Adrenal gland (tissue), 12 donors: ENCODE results near the gene PSMD14. TPM values are rescaled to one million over a fixed set of nuclear protein-coding genes. Genes with fewer than 3 reads are reported as not detected.

ENCODE experiments used
- DNase-seq, 7 donors: peaks; one replicate each; pipeline ENCODE4 v3.0.0-alpha.2; 2019 to 2020
- H3K27ac ChIP-seq, 5 donors: fragments of 200-600 bp; sonication (generic) in 4 of 5; 1 replicate in 3 of 5; 2 replicates in 2 of 5; pipeline versions ENCODE4 v1.5.1 to v1.8.0; 2016 to 2020; ENCODE audit warnings: mild to moderate bottlenecking in 1 of 5
- H3K27me3 ChIP-seq: fragments of 200-600 bp; 2 replicates; pipeline ENCODE4 v1.8.0; 2021
- H3K36me3 ChIP-seq, 2 donors: fragments of 200-600 bp; replicated peaks in 1 of 2; 1 replicate in 1 of 2; 2 replicates in 1 of 2; pipeline versions ENCODE4 v1.5.1 to v1.8.0; 2018 to 2022
- H3K4me1 ChIP-seq, 2 donors: fragments of 200-600 bp; replicated peaks in 1 of 2; 1 replicate in 1 of 2; 2 replicates in 1 of 2; pipeline versions ENCODE4 v1.5.1 to v1.8.0; 2018 to 2021
- H3K4me3 ChIP-seq, 4 donors: fragments of 200-600 bp; sonication (generic) in 3 of 4; one replicate each; pipeline ENCODE4 v1.5.1; 2016 to 2018
- H3K9me3 ChIP-seq, 3 donors: fragments of 200-600 bp; sonication (generic) in 1 of 3; replicated peaks in 1 of 3; 1 replicate in 2 of 3; 2 replicates in 1 of 3; pipeline versions ENCODE4 v1.5.1 to v1.8.0; 2016 to 2021
- CTCF ChIP-seq, 6 experiments: fragments of 450-650 bp in 4 of 6; fragments of 200-600 bp in 2 of 6; sonication (generic) in 1 of 6; IDR thresholded peaks; 1 replicate in 5 of 6; 2 replicates in 1 of 6; pipeline versions ENCODE4 v1.5.1 to v1.8.0; 2016 to 2021; ENCODE audit warnings: antibody characterized with exemption in 6 of 6, mild to moderate bottlenecking in 2 of 6, moderate library complexity in 1 of 6
- POLR2A ChIP-seq, 2 donors: fragments of 450-650 bp; IDR thresholded peaks; one replicate each; pipeline ENCODE4 v1.6.1; 2017; ENCODE audit warnings: antibody characterized with exemption in 2 of 2, mild to moderate bottlenecking in 2 of 2, moderate library complexity in 1 of 2
- WGBS, 4 donors: extraction: QIAGEN DNeasy Blood & Tissue Kit in 2 of 4; methylation state at CpG; one replicate each; pipeline versions ENCODE4 v1.1.5 to v1.1.7; 2013 to 2017; 5-methylcytosine and 5-hydroxymethylcytosine counted together
- intact Hi-C, 2 donors: fragments of 100-400 bp; cut with DNase I; formaldehyde crosslinking; loops; one replicate each; pipeline versions ENCODE4 v1.14.1 to v1.15.0; 2022 to 2023
- polyA plus RNA-seq, 3 donors: library from polyadenylated mRNA; stranded (reverse); fragments of 200-250 nt in 2 of 3; fragments of 350-450 nt in 1 of 3; fragmentation: Illumina TruSeq in 1 of 3; extraction: RNeasy Lipid Tissue Mini Kit (QIAGEN cat#74804) in 1 of 3; gene quantifications; one replicate each; pipeline ENCODE4 v1.2.3, GENCODE V29; 2013 to 2014
- small RNA-seq, 2 donors: library from RNA; depleted of rRNA; stranded (forward); fragments of <200 nt; gene quantifications; one replicate each; pipeline ENCODE3, GENCODE V24; 2016
- total RNA-seq, 9 donors: library from RNA; depleted of rRNA in 4 of 9; stranded (reverse); fragments of >200 nt in 4 of 9; fragments of 120-200 nt in 1 of 9; fragmentation: NEBNext Ultra II Directional in 1 of 9; extraction: Animal tissue kit (Norgen Biotek cat#: 25700) in 1 of 9; gene quantifications; one replicate each; pipeline versions ENCODE4 v1.1.0 to v1.2.4, GENCODE V29; 2013 to 2023
- donor health status: healthy with polysubstance abuse.
- donor health status: Bipolar disorder and iron deficiency.
- donor health status: DM: yes; HTN: yes; CAD: no.
- donor health status: DM: no; HTN: no; CAD: no.
- donor health status: DM: no; HTN: no; CAD: no.
- donor health status: DM: yes; HTN: yes; CAD: no.

The PSMD14 gene
- total and polyA plus RNA-seq, 12 donors: 19.8 to 182 (median 50.2) TPM

DNA sequence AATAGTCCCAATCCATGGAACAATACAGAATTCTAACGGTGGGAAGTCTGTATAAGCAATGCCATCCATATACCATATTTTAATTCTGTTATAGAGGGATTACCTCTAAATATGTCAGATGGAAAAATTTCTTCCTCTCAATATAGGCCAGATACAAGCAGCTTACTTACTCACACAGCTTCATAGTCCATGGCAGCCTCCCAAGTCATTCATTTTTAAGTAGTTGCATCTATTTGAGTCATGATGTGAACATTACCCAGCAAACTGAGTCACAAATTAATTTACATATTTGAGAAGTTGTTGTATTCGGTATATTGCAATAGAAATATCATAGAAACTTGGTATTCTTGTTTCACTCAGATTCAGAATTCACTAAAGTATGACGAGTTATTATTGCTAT, 128.2 kb downstream of the PSMD14 start:
- intact Hi-C loops: no loop called here
- WGBS, 4 donors: 75 to 81% (median 77%) methylated on average over 3 of the region's 3 CpGs

GRCh38 chr2:161438598-161438997, 130.4 kb downstream of the PSMD14 start:
- no peak for TF ChIP-seq CTCF (IDR thresholded peaks at IDR 0.05)
- no peak for TF ChIP-seq POLR2A (IDR thresholded peaks at IDR 0.05)
- Histone ChIP-seq H3K36me3 (no peaks in the 10 kb centered on the region), H3K4me1 (no peaks in the 10 kb centered on the region), H3K27ac (no peak overlapping the region), H3K27me3 (peaks cover 17% of the 10 kb centered on the region), H3K9me3 (peaks cover 0 to 4% (median 0%) of the 10 kb centered on the region in 3 donors), H3K4me3 (no peak overlapping the region)
- intact Hi-C loops: no loop called here
- DNase-seq: no peak
- 42 to 59% (median 50%) methylated on average over 2 of the region's 2 CpGs for WGBS, 4 donors

More for the DNA sequence above, 128.2 kb downstream of the PSMD14 start:
- peaks cover 19% of the 10 kb centered on the region for H3K27me3 ChIP-seq
- H3K4me3 ChIP-seq: no peak overlapping the region
- TF ChIP-seq POLR2A (IDR thresholded peaks at IDR 0.05) (no peak), CTCF (IDR thresholded peaks at IDR 0.05) (no peak)
- H3K4me1 ChIP-seq: no peaks in the 10 kb centered on the region
- H3K36me3 ChIP-seq: no peaks in the 10 kb centered on the region
- H3K27ac ChIP-seq: no peak overlapping the region
- H3K9me3 ChIP-seq: no peaks in the 10 kb centered on the region
- DNase-seq: no peak

DNA sequence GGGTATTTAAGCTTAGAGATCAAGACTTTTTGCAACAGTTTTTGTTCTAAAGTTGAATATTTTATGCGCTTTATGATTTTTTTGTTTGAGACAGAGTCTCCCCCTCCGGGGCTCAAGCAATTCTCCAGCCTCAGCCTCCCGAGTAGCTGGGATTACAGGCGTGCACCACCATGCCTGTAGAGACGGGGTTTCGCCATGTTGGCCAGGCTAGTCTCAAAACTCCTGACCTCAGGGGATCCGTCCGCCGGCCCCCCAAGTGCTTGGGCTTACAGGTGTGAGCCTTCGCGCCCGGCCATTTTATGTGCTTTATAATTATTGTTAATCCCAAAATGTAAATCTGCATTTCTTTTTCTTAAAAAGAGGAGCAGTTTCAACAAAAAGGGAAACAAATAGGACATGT, 136.9 kb downstream of the PSMD14 start:
- WGBS, 4 donors: 88 to 91% (median 89%) methylated on average over 12 of the region's 12 CpGs

GRCh38 chr2:161448431-161448830, 140.2 kb downstream of the PSMD14 start:
- H3K4me1 ChIP-seq: no peaks in the 10 kb centered on the region
- intact Hi-C loops: no loop called here
- no peaks in the 10 kb centered on the region for H3K9me3 ChIP-seq
- no peak for DNase-seq
- TF ChIP-seq POLR2A (IDR thresholded peaks at IDR 0.05): no peak
- no peak for TF ChIP-seq CTCF (IDR thresholded peaks at IDR 0.05)
- no peaks in the 10 kb centered on the region for H3K27me3 ChIP-seq
- H3K36me3 ChIP-seq: no peaks in the 10 kb centered on the region
- H3K27ac ChIP-seq: no peak overlapping the region
- H3K4me3 ChIP-seq: no peak overlapping the region

More for the DNA sequence above, 136.9 kb downstream of the PSMD14 start:
- Histone ChIP-seq H3K36me3 (no peaks in the 10 kb centered on the region), H3K9me3 (peaks cover 0 to 4% (median 0%) of the 10 kb centered on the region in 3 donors), H3K4me3 (no peak overlapping the region), H3K27me3 (peaks cover 5% of the 10 kb centered on the region), H3K27ac (no peak overlapping the region), H3K4me1 (no peaks in the 10 kb centered on the region)
- intact Hi-C loops: no loop called here
- TF ChIP-seq CTCF (IDR thresholded peaks at IDR 0.05) (no peak), POLR2A (IDR thresholded peaks at IDR 0.05) (no peak)
- DNase-seq: no peak

Small RNA genes lying within 50 kb of the gene (small RNA-seq; reads per million reads assigned to genes)
- gene RNA5SP108: 0 reads per million in 2 donors

Other genes with a start within 250 kb of the PSMD14 start
- 10 to 100 TPM; 45.7 to 90.9 (median 55.7) TPM for gene TANK, start 148.0 kb upstream of the PSMD14 start, total RNA-seq
- 10 to 100 TPM; 23.7 to 82.8 (median 34.4) TPM for gene TANK, start 148.0 kb upstream of the PSMD14 start, polyA plus RNA-seq
- gene TBR1, start 107.9 kb downstream of the PSMD14 start, total RNA-seq: under 1 TPM in 2 of 9 donors, not detected in 7; 0.04 to 0.64 TPM
- not detected for gene TBR1, start 107.9 kb downstream of the PSMD14 start, polyA plus RNA-seq